Lung (tissue), 12 donors: Measurements from ENCODE around the gene OR11A1. TPM values are rescaled to one million over a fixed set of nuclear protein-coding genes. Genes with fewer than 3 reads are reported as not detected.

Source experiments
- ATAC-seq: fragments of 200-7000 bp; cut with Tn5 transposase; one replicate; pipeline ENCODE4 v1.9.1; 2020; ENCODE audit warnings: moderate number of reproducible peaks; ENCODE audit not compliant: insufficient read depth, low FRiP score
- DNase-seq, 3 donors: peaks; one replicate each; pipeline ENCODE4 v3.0.0-alpha.2; 2013 to 2017
- H3K27ac ChIP-seq, 2 donors: one replicate each; pipeline ENCODE4 v1.5.1; 2013; ENCODE audit warnings: mild to moderate bottlenecking in 2 of 2, moderate library complexity in 2 of 2, control low read depth in 1 of 2, inconsistent platforms in 1 of 2, low read depth in 1 of 2, low read length in 1 of 2
- H3K27me3 ChIP-seq, 3 donors: one replicate each; pipeline ENCODE4 v1.5.1; 2013; ENCODE audit warnings: low read length in 2 of 3; ENCODE audit not compliant: control insufficient read depth in 3 of 3, insufficient read depth in 3 of 3
- H3K36me3 ChIP-seq, 4 donors: one replicate each; pipeline ENCODE4 v1.5.1; 2013; ENCODE audit warnings: low read length in 4 of 4, mild to moderate bottlenecking in 1 of 4, moderate library complexity in 1 of 4; ENCODE audit not compliant: control insufficient read depth in 4 of 4, insufficient read depth in 4 of 4
- H3K4me1 ChIP-seq, 5 donors: one replicate each; pipeline ENCODE4 v1.5.1; 2013; ENCODE audit warnings: low read length in 5 of 5, mild to moderate bottlenecking in 2 of 5, moderate library complexity in 1 of 5; ENCODE audit not compliant: control insufficient read depth in 5 of 5, insufficient read depth in 5 of 5
- H3K4me3 ChIP-seq: one replicate; pipeline ENCODE4 v1.5.1; 2013; ENCODE audit warnings: mild to moderate bottlenecking, control low read depth, moderate library complexity
- H3K9ac ChIP-seq, 2 donors: one replicate each; pipeline ENCODE4 v1.5.1; 2013; ENCODE audit warnings: low read length in 2 of 2, control low read depth in 1 of 2; ENCODE audit not compliant: insufficient read depth in 1 of 2
- H3K9me3 ChIP-seq, 4 donors: one replicate each; pipeline ENCODE4 v1.5.1; 2013; ENCODE audit warnings: low read length in 3 of 4, mild to moderate bottlenecking in 1 of 4, moderate library complexity in 1 of 4; ENCODE audit not compliant: control insufficient read depth in 4 of 4, insufficient read depth in 3 of 4
- WGBS, 2 donors: extraction: QIAGEN DNeasy Blood & Tissue Kit; methylation state at CpG; one replicate each; pipeline ENCODE4 v1.1.7; 2013; 5-methylcytosine and 5-hydroxymethylcytosine counted together
- polyA plus RNA-seq, 2 donors: library from polyadenylated mRNA; stranded (reverse); fragments of 200-250 nt; gene quantifications; one replicate each; pipeline ENCODE4 v1.2.1, GENCODE V29; 2013
- total RNA-seq, 2 donors: library from RNA; depleted of rRNA in 1 of 2; stranded (reverse); fragments of >200 nt in 1 of 2; gene quantifications; one replicate each; pipeline ENCODE4 v1.2.1, GENCODE V29; 2014 to 2021
- TF ChIP-seq, protein P1 (sequence below): IDR thresholded peaks from 2 replicates; pipeline ENCODE4 v1.5.1; 2012; ENCODE audit warnings: mild to moderate bottlenecking; ENCODE audit errors: control extremely low read depth, extremely low read depth
- donor health status: control.
- donor health status: control.
- donor health status: Bipolar disorder and iron deficiency.
- donor health status: healthy.
- donor health status: DM: yes; HTN: yes; CAD: no.

OR11A1 gene
- total and polyA plus RNA-seq, 4 donors, result not detected

DNA sequence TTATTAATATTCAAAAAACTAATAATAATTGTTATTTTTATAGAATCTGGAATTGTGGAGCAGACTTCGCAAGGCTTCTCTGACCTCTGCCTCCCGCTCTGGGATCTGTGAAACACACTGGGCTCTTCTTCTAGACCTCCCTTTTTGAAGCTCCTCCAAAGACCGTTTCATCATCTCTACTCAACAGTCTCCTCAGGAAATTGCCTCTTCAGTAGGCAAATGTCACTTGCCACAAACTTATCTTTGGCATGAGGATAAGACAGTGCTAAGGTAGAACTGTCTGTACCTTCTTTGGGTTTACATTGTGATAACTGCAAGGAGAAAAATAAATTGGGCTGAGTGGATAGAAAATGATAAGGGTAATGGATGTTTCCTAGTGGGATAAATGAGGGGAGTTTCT lies 33.2 kb upstream of the OR11A1 start:
- 47 to 67% methylated on average over 3 of the region's 3 CpGs for WGBS, 2 donors
- no peak for DNase-seq
- no peak overlapping the region for H3K27ac ChIP-seq
- H3K27me3 ChIP-seq, result peaks cover 0 to 2% (median 0%) of the 10 kb centered on the region in 3 donors
- no peaks in the 10 kb centered on the region for H3K9me3 ChIP-seq
- no peak overlapping the region for H3K4me3 ChIP-seq
- no peaks in the 10 kb centered on the region for H3K4me1 ChIP-seq
- H3K9ac ChIP-seq, result no peak overlapping the region
- no peak for ATAC-seq
- H3K36me3 ChIP-seq, result no peaks in the 10 kb centered on the region
- TF ChIP-seq, protein P1, sequence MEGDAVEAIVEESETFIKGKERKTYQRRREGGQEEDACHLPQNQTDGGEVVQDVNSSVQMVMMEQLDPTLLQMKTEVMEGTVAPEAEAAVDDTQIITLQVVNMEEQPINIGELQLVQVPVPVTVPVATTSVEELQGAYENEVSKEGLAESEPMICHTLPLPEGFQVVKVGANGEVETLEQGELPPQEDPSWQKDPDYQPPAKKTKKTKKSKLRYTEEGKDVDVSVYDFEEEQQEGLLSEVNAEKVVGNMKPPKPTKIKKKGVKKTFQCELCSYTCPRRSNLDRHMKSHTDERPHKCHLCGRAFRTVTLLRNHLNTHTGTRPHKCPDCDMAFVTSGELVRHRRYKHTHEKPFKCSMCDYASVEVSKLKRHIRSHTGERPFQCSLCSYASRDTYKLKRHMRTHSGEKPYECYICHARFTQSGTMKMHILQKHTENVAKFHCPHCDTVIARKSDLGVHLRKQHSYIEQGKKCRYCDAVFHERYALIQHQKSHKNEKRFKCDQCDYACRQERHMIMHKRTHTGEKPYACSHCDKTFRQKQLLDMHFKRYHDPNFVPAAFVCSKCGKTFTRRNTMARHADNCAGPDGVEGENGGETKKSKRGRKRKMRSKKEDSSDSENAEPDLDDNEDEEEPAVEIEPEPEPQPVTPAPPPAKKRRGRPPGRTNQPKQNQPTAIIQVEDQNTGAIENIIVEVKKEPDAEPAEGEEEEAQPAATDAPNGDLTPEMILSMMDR, result no peak

DNA sequence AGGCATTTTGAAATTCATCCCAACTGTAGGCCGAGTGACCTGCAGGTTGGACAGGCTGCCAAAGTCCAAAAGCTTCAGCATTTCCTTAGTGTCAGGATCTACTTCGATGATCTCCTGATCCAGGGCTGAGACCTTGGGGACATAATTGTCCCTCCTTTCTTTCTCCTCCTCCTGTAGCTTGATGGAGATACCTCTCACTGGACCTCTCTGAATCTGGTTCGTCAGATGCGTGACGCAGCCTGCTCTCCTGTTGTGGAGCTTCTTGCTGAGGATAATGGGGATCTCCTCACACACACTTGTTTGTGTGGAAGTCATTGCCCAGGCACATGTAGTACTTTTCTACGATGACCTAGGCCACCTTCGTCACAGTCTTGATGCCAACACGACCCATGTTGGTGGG lies 32.4 kb upstream of the OR11A1 start:
- 92 to 96% methylated on average over 8 of the region's 8 CpGs for WGBS, 2 donors
- no peak overlapping the region for H3K9ac ChIP-seq
- DNase-seq, result no peak

GRCh38 chr6:29488874-29489273 lies 32.0 kb upstream of the OR11A1 start:
- no peaks in the 10 kb centered on the region for H3K36me3 ChIP-seq
- ATAC-seq (no peak), DNase-seq (no peak)
- H3K4me3 ChIP-seq, result no peak overlapping the region
- peaks cover 0 to 2% (median 0%) of the 10 kb centered on the region in 3 donors for H3K27me3 ChIP-seq
- H3K9ac ChIP-seq, result no peak overlapping the region
- TF ChIP-seq, protein P1, result no peak
- H3K9me3 ChIP-seq, result no peaks in the 10 kb centered on the region
- H3K4me1 ChIP-seq, result no peaks in the 10 kb centered on the region
- H3K27ac ChIP-seq, result no peak overlapping the region

More for the DNA sequence above, 32.4 kb upstream of the OR11A1 start:
- Histone ChIP-seq H3K36me3 (no peaks in the 10 kb centered on the region), H3K27ac (no peak overlapping the region), H3K4me1 (no peaks in the 10 kb centered on the region), H3K4me3 (no peak overlapping the region), H3K9me3 (no peaks in the 10 kb centered on the region), H3K27me3 (peaks cover 0 to 2% (median 0%) of the 10 kb centered on the region in 3 donors)
- ATAC-seq, result no peak
- TF ChIP-seq, protein P1, result no peak

- TF ChIP-seq, protein P1, result no peak
- WGBS, 2 donors, result 89 to 91% methylated on average over 2 of the region's 2 CpGs
- Histone ChIP-seq H3K36me3 (no peaks in the 10 kb centered on the region), H3K4me3 (no peak within 1 kb of the TSS), H3K4me1 (no peaks in the 10 kb centered on the region), H3K9me3 (no peaks in the 10 kb centered on the region), H3K27ac (no peak within 1 kb of the TSS), H3K27me3 (peaks cover 0 to 2% (median 0%) of the 10 kb centered on the region in 3 donors), H3K9ac (no peak within 1 kb of the TSS)
- ATAC-seq (no peak), DNase-seq (no peak)
Measured at GRCh38 chr6:29487660-29488059, 30.8 kb upstream of the OR11A1 start, which contains the start of gene MAS1L. TSS of gene MAS1L (minus strand) at chr6:29487956. CDS start at chr6:29487902, 54 bp downstream.
